PC-3 (cell line): Measurements from ENCODE around the gene FYN.

Experiments used
- CTCF ChIP-seq: fragments of 300-600 bp; sonication (generic); conservative IDR thresholded peaks from 2 replicates; pipeline ENCODE4 v1.5.1; 2017; ENCODE audit warnings: antibody characterized with exemption, low read depth, mild to moderate bottlenecking, low read length
- EZH2 ChIP-seq: fragments of 300-600 bp; sonication (generic); IDR thresholded peaks from one replicate; pipeline ENCODE4 v1.6.1; 2017; ENCODE audit warnings: antibody characterized with exemption, mild to moderate bottlenecking, low read length; ENCODE audit not compliant: unreplicated experiment
- EZH2phosphoT487 ChIP-seq: fragments of 300-600 bp; sonication (generic); IDR thresholded peaks from 2 replicates; pipeline ENCODE4 v1.6.1; 2018; ENCODE audit warnings: mild to moderate bottlenecking, antibody characterized with exemption, low read length, borderline replicate concordance

GRCh38 chr6:111748231-111748647 is 125.0 kb downstream of the FYN start:
- TF ChIP-seq CTCF (no peak), EZH2 (no peak), EZH2phosphoT487 (no peak)
